ENCODE results near the gene CSTF2T. TPM values are rescaled to one million over a fixed set of nuclear protein-coding genes. Genes with fewer than 3 reads are reported as not detected.

The CSTF2T gene
- total RNA-seq, 1 experiment from 2014 or later = 42.1 TPM

- H3K27me3 ChIP-seq (ENCODE audit: insufficient read depth, low read length) = no peaks in the 10 kb centered on the region
- no peak overlapping the region for H4K8ac ChIP-seq (replicated peaks; ENCODE audit: insufficient read length, low read depth, low read length)
- no peak overlapping the region for H4K91ac ChIP-seq (ENCODE audit: insufficient read length, low read depth, low read length)
- no peak overlapping the region for H3K4me3 Mint-ChIP-seq
- no peak overlapping the region for H3K56ac ChIP-seq (ENCODE audit: insufficient read length, low read depth, low read length)
- H2BK12ac ChIP-seq (ENCODE audit: insufficient read length, low read depth, low read length) = no peak overlapping the region
- no peak for TF ChIP-seq CTCF (conservative IDR thresholded peaks at IDR 0.05)
- H3K79me1 ChIP-seq (ENCODE audit: insufficient read depth, low read depth, low read length, poor library complexity, severe bottlenecking) = no peaks in the 10 kb centered on the region
- no peak overlapping the region for H3K18ac ChIP-seq (ENCODE audit: insufficient read length, low read depth, low read length)
- H3K4me1 ChIP-seq (ENCODE audit: insufficient read depth, low read length) = peaks cover 2% of the 10 kb centered on the region; the same call in 1 of the 2 replicates
- H3K27me3 Mint-ChIP-seq (ENCODE audit: low read depth) = no peaks in the 10 kb centered on the region
- H3K27ac Mint-ChIP-seq = no peak overlapping the region
- no peaks in the 10 kb centered on the region for H3K9me3 ChIP-seq (ENCODE audit: control insufficient read depth, low read depth, low read length)
- H3K4me2 ChIP-seq (ENCODE audit: insufficient read depth, insufficient read length, low read length) = no peak overlapping the region
- no peak overlapping the region for H3T11ph ChIP-seq (ENCODE audit: low read length)
- no peak overlapping the region for H3K4ac ChIP-seq (ENCODE audit: low read depth, low read length)
- H3K27ac ChIP-seq (ENCODE audit: insufficient read length, low read depth, low read length) = no peak overlapping the region
- no peaks in the 10 kb centered on the region for H4K20me1 ChIP-seq (ENCODE audit: control insufficient read depth, insufficient read depth, insufficient read length)
- no peak overlapping the region for H2BK15ac ChIP-seq (ENCODE audit: low read depth, low read length)
- no peaks in the 10 kb centered on the region; a peak in 1 of 5 replicates for H3K9me3 Mint-ChIP-seq
- H3K36me3 Mint-ChIP-seq (ENCODE audit: insufficient read depth in 1 of 3, low read depth in 3 of 3) = no peaks in the 10 kb centered on the region
- H2BK20ac ChIP-seq (ENCODE audit: low read depth, low read length, poor library complexity, severe bottlenecking) = no peak overlapping the region
- H3K9ac ChIP-seq (ENCODE audit: extremely low read depth, insufficient read length, low read length) = no peak overlapping the region
- no peak overlapping the region for H2BK120ac ChIP-seq (ENCODE audit: low read depth, low read length, poor library complexity, severe bottlenecking)
- no peak overlapping the region for H4K5ac ChIP-seq (ENCODE audit: insufficient read length, low read depth, low read length)
- H3K79me2 ChIP-seq (ENCODE audit: insufficient read depth, low read length) = no peaks in the 10 kb centered on the region
- 0 out of 4 replicates have a peak, but pooled peaks cover 0 to 2% of the 10 kb centered on the region in 2 experiments for H3K4me1 Mint-ChIP-seq
- no CpG with 5 or more reads among the region's 1 CpG for WGBS (ENCODE audit: extremely low coverage, insufficient read length, low lambda C conversion rate)
- no peak overlapping the region for H2BK5ac ChIP-seq (ENCODE audit: insufficient read length, low read length)
- no peak overlapping the region for H2AK5ac ChIP-seq (ENCODE audit: insufficient read length, low read length)
- no peak overlapping the region for H3K14ac ChIP-seq (ENCODE audit: insufficient read depth, low read length)
- DNase-seq = no peak
- H2AFZ ChIP-seq (ENCODE audit: low read length) = no peak overlapping the region
- no peak overlapping the region for H3K23ac ChIP-seq (ENCODE audit: insufficient read length, low read depth, low read length)
- no peaks in the 10 kb centered on the region for H3K23me2 ChIP-seq (ENCODE audit: insufficient read length, low read depth, low read length, poor library complexity, severe bottlenecking)
Measured at GRCh38 chr10:51651063-51651462, 48.3 kb downstream of the CSTF2T start.
